ENCODE results near the gene SLC25A25. TPM values are rescaled to one million over a fixed set of nuclear protein-coding genes. Genes with fewer than 3 reads are reported as not detected.
"Not testable (repeated sequence)": the region's sequence is repeated elsewhere in the genome, so short reads cannot be mapped to it uniquely, and the experiment has no call there.

The SLC25A25 gene
- total and polyA plus RNA-seq, 2 experiments from 2014 or later, result 8.2 to 20.2 TPM

DNA sequence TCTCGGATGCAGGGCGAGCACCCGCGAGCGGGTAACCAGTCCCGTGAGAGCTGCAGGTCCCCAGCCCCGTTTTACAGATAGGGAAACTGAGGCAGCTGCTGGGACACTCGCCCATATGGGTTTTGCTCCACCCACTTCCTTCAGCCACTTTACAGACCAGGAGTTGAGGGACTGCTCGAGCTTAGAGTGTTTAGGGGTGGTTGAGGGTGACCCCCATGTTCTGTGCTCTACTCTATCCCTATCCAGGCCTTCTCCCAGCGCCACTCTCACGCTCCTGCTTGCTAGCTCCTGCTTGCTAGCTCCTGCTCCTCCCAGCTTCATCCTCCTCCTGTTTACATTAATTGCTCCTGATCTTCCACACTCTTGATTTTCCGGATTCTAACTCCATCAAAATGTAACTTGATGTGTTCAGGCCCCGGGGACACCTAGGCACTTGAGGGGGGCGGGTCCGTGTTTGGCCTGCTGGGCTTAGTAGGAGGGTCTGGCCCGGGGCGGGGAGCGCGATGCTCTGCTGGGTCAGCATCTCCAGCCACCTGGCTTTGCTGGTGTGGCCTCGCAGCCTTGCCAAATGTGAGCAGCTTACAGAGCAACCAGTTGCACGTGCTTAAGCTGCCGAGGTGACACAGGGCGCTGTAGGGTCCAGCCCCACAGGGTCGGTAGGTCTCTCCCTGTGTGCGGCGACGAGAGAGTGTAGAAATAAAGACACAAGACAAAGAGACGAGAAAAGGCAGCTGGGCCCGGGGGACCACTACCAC, 61.0 kb downstream of the SLC25A25 start:
- H3K9me2 ChIP-seq (ENCODE audit: insufficient read depth), result no peaks in the 10 kb centered on the region
- WGBS, 2 experiments (ENCODE audit: low coverage in 1 of 2, low lambda C conversion rate in 2 of 2, missing lambda C conversion rate in 2 of 2), result 38 to 41% methylated on average over 28 to 29 of the region's 29 CpGs
- peak; percentile 31 for DNase-seq
- peak overlapping the region; percentile 96 for H3K9ac ChIP-seq
- no peaks in the 10 kb centered on the region for H3K36me3 ChIP-seq (ENCODE audit: low read depth)
- no peaks in the 10 kb centered on the region for H3F3A ChIP-seq (ENCODE audit: insufficient read depth)
- peaks cover 29% of the 10 kb centered on the region for H3K79me2 ChIP-seq (ENCODE audit: insufficient read depth)
- H4K20me1 ChIP-seq (ENCODE audit: insufficient read depth), result no peaks in the 10 kb centered on the region; the same call in 1 of the 2 replicates
- in situ Hi-C loops (cut with MboI), result no loop called here
- no peaks in the 10 kb centered on the region for H3K9me3 ChIP-seq (ENCODE audit: low read depth)
- H3K27me3 ChIP-seq (replicated peaks; ENCODE audit: insufficient read depth), result no peaks in the 10 kb centered on the region
- peak overlapping the region; percentile 84 for H3K4me2 ChIP-seq (ENCODE audit: unreplicated experiment)
- no peak for TF ChIP-seq EZH2phosphoT487 (IDR thresholded peaks at IDR 0.05; ENCODE audit: insufficient read depth, low read depth)
- TF ChIP-seq EZH2 (IDR thresholded peaks at IDR 0.05; ENCODE audit: insufficient read depth, poor library complexity, severe bottlenecking), result no peak
- H3K4me1 ChIP-seq (ENCODE audit: insufficient read depth), result peaks cover 9% of the 10 kb centered on the region; the same call in 1 of the 2 replicates
- H2AFZ ChIP-seq, result peak overlapping the region; percentile 96
- H3K4me3 ChIP-seq, result peak overlapping the region; percentile 98
- H3K27ac ChIP-seq, result no peak overlapping the region; the same call in 1 of the 2 replicates

DNA sequence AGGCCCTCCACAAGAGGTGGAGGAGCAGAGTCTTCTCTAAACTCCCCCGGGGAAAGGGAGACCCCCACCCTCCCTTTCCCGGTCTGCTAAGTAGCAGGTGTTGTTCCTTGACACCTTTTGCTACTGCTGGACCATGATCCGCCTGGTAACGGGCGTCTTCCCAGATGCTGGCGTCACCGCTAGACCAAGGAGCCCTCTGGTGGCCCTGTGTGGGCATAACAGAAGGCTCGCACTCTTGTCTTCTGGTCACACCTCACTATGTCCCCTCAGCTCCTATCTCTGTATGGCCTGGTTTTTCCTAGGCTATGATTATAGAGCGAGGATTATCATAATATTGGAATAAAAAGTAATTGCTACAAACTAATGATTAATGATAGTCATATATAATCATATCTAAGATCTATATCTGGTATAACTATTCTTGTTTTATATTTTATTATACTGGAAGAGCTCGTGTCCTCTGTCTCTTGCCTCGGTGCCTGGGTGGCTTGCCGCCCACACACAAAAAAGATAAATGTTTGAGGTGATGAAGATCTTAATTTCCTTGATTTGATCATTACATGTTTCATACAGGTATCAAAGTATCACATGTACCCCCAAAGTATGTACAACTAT, 62.1 kb downstream of the SLC25A25 start:
- H2AFZ ChIP-seq; H3K4me3 ChIP-seq; H3K36me3 ChIP-seq (ENCODE audit: low read depth); H3K9me3 ChIP-seq (ENCODE audit: low read depth); in situ Hi-C loops (cut with MboI); H3K4me2 ChIP-seq (ENCODE audit: unreplicated experiment); H3K4me1 ChIP-seq (ENCODE audit: insufficient read depth); H3K27ac ChIP-seq; H3K27me3 ChIP-seq (replicated peaks; ENCODE audit: insufficient read depth); H3F3A ChIP-seq (ENCODE audit: insufficient read depth); H3K9me2 ChIP-seq (ENCODE audit: insufficient read depth); H3K9ac ChIP-seq; H4K20me1 ChIP-seq (ENCODE audit: insufficient read depth); DNase-seq: not testable (repeated sequence)
- peaks cover 22% of the 10 kb centered on the region for H3K79me2 ChIP-seq (ENCODE audit: insufficient read depth)
- 22 to 23% methylated on average over 10 to 12 of the region's 12 CpGs for WGBS, 2 experiments (ENCODE audit: low coverage in 1 of 2, low lambda C conversion rate in 2 of 2, missing lambda C conversion rate in 2 of 2)

DNA sequence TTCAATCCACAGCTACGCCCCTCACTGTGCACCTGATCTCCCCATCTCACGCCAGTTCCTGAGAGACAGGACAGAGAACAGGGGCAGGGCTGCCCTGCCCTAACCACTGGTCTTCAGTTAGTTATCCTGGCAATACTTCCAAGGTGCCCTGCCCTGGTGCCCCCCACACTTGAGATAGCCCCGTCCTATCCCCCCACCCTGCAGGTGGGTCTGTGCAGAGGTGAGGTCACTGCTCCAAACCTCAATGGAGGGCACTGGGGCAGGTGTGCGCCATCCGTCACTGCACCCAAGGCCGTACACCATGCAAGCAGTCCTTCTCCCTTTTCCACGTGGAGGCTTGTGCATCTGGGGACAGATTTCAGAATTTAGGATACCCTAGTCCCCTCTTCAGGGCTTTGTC, 62.6 kb downstream of the SLC25A25 start:
- in situ Hi-C loops (cut with MboI); H3K36me3 ChIP-seq (ENCODE audit: low read depth); DNase-seq; H3K27me3 ChIP-seq (replicated peaks; ENCODE audit: insufficient read depth); H3F3A ChIP-seq (ENCODE audit: insufficient read depth); H3K9me3 ChIP-seq (ENCODE audit: low read depth); H3K4me2 ChIP-seq (ENCODE audit: unreplicated experiment); H3K27ac ChIP-seq; H3K9me2 ChIP-seq (ENCODE audit: insufficient read depth); H4K20me1 ChIP-seq (ENCODE audit: insufficient read depth); H3K4me1 ChIP-seq (ENCODE audit: insufficient read depth); H3K4me3 ChIP-seq; H2AFZ ChIP-seq; H3K9ac ChIP-seq: not testable (repeated sequence)
- WGBS, 2 experiments (ENCODE audit: low coverage in 1 of 2, low lambda C conversion rate in 2 of 2, missing lambda C conversion rate in 2 of 2), result 54 to 55% methylated on average over 7 of the region's 7 CpGs
- peaks cover 18% of the 10 kb centered on the region for H3K79me2 ChIP-seq (ENCODE audit: insufficient read depth)

DNA sequence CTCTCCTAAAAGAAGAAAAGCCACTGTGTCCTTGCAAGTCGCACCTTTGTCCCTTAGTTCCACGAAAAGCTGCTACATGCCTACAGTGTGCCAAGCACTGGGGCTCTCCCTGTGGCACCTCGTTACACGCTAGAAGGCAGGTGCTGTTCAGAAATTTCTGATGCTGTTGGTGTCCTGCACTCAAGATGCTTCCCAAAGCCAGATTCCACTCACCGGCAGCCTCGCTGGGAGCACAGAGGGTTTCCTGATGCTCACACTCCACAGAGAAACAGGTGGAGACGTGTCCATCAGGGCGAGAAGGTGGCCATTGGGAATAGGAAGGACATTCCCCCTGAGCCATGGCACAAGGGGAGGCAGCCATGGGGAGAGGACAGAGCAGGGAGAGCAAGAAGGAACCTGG, 63.3 kb downstream of the SLC25A25 start:
- H3K4me1 ChIP-seq (ENCODE audit: insufficient read depth); H3K4me2 ChIP-seq (ENCODE audit: unreplicated experiment); H3F3A ChIP-seq (ENCODE audit: insufficient read depth); H2AFZ ChIP-seq; H4K20me1 ChIP-seq (ENCODE audit: insufficient read depth); H3K9me3 ChIP-seq (ENCODE audit: low read depth); H3K36me3 ChIP-seq (ENCODE audit: low read depth); H3K27me3 ChIP-seq (replicated peaks; ENCODE audit: insufficient read depth); DNase-seq; H3K4me3 ChIP-seq; H3K9ac ChIP-seq; H3K27ac ChIP-seq; H3K9me2 ChIP-seq (ENCODE audit: insufficient read depth); in situ Hi-C loops (cut with MboI): not testable (repeated sequence)
- 57 to 68% methylated on average over 8 of the region's 8 CpGs for WGBS, 2 experiments (ENCODE audit: low coverage in 1 of 2, low lambda C conversion rate in 2 of 2, missing lambda C conversion rate in 2 of 2)
- H3K79me2 ChIP-seq (ENCODE audit: insufficient read depth), result peaks cover 11% of the 10 kb centered on the region

DNA sequence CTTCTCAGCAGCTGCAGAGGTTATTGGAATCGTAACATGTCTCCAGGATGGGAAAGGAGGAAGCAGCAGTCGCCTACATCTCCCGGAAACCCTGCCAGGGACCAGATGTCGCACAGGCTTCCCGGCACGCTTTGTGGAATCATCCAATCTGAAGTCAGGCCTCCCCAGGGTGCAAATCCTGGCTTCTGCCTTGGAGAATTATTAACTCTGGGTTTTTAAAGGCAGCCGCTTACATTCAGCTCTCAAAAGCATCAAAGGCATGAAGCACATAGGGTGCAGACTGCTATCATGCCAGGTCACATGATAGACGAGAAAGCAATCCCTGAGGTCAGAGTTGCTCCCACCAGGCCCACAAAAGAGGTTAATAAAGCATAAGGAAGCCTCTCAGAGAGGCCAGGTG, 64.1 kb downstream of the SLC25A25 start:
- not testable (repeated sequence) for H3K4me3 ChIP-seq

DNA sequence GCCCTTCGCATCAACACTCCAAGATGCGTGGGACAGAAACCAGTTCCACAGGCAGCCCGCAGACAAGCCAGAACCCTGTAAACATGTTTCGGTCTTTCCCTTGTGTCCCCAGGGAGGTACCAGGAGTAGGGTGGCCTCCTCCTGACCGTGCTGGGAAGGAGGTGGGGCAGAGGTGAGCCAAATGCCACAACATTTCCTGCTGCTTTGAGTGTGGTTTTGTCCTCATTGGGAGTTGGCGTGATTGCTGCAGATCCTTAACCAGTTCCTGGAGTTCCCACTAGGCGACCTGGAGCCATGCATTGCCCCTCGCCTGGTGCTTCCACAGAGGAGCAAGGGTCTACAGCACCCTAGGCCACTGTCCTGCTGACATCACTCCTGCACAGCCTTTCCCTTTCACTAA, 67.5 kb downstream of the SLC25A25 start:
- H3K4me3 ChIP-seq; H3K36me3 ChIP-seq (ENCODE audit: low read depth); DNase-seq; H3K9ac ChIP-seq; H3K27me3 ChIP-seq (replicated peaks; ENCODE audit: insufficient read depth); in situ Hi-C loops (cut with MboI); H3K4me2 ChIP-seq (ENCODE audit: unreplicated experiment); H3K9me2 ChIP-seq (ENCODE audit: insufficient read depth); H3K9me3 ChIP-seq (ENCODE audit: low read depth); H3K4me1 ChIP-seq (ENCODE audit: insufficient read depth); H4K20me1 ChIP-seq (ENCODE audit: insufficient read depth); H3K79me2 ChIP-seq (ENCODE audit: insufficient read depth); H3F3A ChIP-seq (ENCODE audit: insufficient read depth); H2AFZ ChIP-seq; H3K27ac ChIP-seq: not testable (repeated sequence)
- 71 to 76% methylated on average over 8 of the region's 8 CpGs for WGBS, 2 experiments (ENCODE audit: low coverage in 1 of 2, low lambda C conversion rate in 2 of 2, missing lambda C conversion rate in 2 of 2)

More for the DNA sequence above, 64.1 kb downstream of the SLC25A25 start:
- H3F3A ChIP-seq (ENCODE audit: insufficient read depth); H3K36me3 ChIP-seq (ENCODE audit: low read depth); H4K20me1 ChIP-seq (ENCODE audit: insufficient read depth); H3K9ac ChIP-seq; H3K4me2 ChIP-seq (ENCODE audit: unreplicated experiment); H3K4me1 ChIP-seq (ENCODE audit: insufficient read depth); H3K27ac ChIP-seq; in situ Hi-C loops (cut with MboI); H3K79me2 ChIP-seq (ENCODE audit: insufficient read depth); DNase-seq; H3K9me3 ChIP-seq (ENCODE audit: low read depth); H3K27me3 ChIP-seq (replicated peaks; ENCODE audit: insufficient read depth); H3K9me2 ChIP-seq (ENCODE audit: insufficient read depth): not testable (repeated sequence)
- 0 out of 2 replicates have a peak overlapping the region, but pooled peaks have one; percentile 38 for H2AFZ ChIP-seq
- WGBS, 2 experiments (ENCODE audit: low coverage in 1 of 2, low lambda C conversion rate in 2 of 2, missing lambda C conversion rate in 2 of 2), result 12 to 20% methylated on average over 8 of the region's 8 CpGs
